Duodenal mucosa (tissue), 2 donors: ENCODE results near the gene WNT9A.
"Not testable (repeated sequence)": the region's sequence is repeated elsewhere in the genome, so short reads cannot be mapped to it uniquely, and the experiment has no call there.

Experiments used
- H3K27ac ChIP-seq: one replicate; pipeline ENCODE4 v1.7.0; 2013; ENCODE audit warnings: low read depth, low read length
- H3K27me3 ChIP-seq, 2 donors: one replicate each; pipeline ENCODE4 v1.7.0; 2013; ENCODE audit warnings: low read length in 2 of 2, control low read depth in 1 of 2; ENCODE audit not compliant: insufficient read depth in 2 of 2, control insufficient read depth in 1 of 2
- H3K36me3 ChIP-seq, 2 donors: one replicate each; pipeline ENCODE4 v1.7.0; 2013; ENCODE audit warnings: low read length in 2 of 2, control low read depth in 1 of 2; ENCODE audit not compliant: insufficient read depth in 2 of 2, control insufficient read depth in 1 of 2
- H3K4me1 ChIP-seq, 2 donors: one replicate each; pipeline ENCODE4 v1.7.0; 2013; ENCODE audit warnings: low read length in 2 of 2, control low read depth in 1 of 2; ENCODE audit not compliant: insufficient read depth in 2 of 2, control insufficient read depth in 1 of 2
- H3K4me3 ChIP-seq, 2 donors: one replicate each; pipeline ENCODE4 v1.7.0; 2013; ENCODE audit warnings: low read length in 2 of 2, low read depth in 1 of 2
- H3K9ac ChIP-seq, 2 donors: one replicate each; pipeline ENCODE4 v1.7.0; 2013; ENCODE audit warnings: low read length in 2 of 2, low read depth in 1 of 2
- H3K9me3 ChIP-seq, 2 donors: one replicate each; pipeline ENCODE4 v1.7.0; 2013; ENCODE audit warnings: low read length in 2 of 2, control low read depth in 1 of 2; ENCODE audit not compliant: control insufficient read depth in 1 of 2

The WNT9A gene

GRCh38 chr1:227971216-227971615 lies 23.5 kb upstream of the WNT9A start:
- H3K36me3 ChIP-seq, H3K27ac ChIP-seq, H3K4me3 ChIP-seq, H3K27me3 ChIP-seq, H3K9me3 ChIP-seq, H3K9ac ChIP-seq, H3K4me1 ChIP-seq: not testable (repeated sequence)

- not testable (repeated sequence) for H3K4me1 ChIP-seq, H3K27me3 ChIP-seq, H3K36me3 ChIP-seq, H3K27ac ChIP-seq, H3K4me3 ChIP-seq, H3K9ac ChIP-seq, H3K9me3 ChIP-seq
These were observed 22.6 kb upstream of the WNT9A start for GRCh38 chr1:227970076-227970995.

- H3K9me3 ChIP-seq, H3K4me1 ChIP-seq, H3K9ac ChIP-seq, H3K27me3 ChIP-seq, H3K27ac ChIP-seq, H3K4me3 ChIP-seq, H3K36me3 ChIP-seq: not testable (repeated sequence)
These were observed 20.1 kb upstream of the WNT9A start for GRCh38 chr1:227967815-227968214.

GRCh38 chr1:227966733-227967132 lies 19.0 kb upstream of the WNT9A start:
- H3K9ac ChIP-seq, H3K36me3 ChIP-seq, H3K4me3 ChIP-seq, H3K27ac ChIP-seq, H3K27me3 ChIP-seq, H3K9me3 ChIP-seq, H3K4me1 ChIP-seq: not testable (repeated sequence)

- no peak overlapping the region for H3K27ac ChIP-seq
- no peaks in the 10 kb centered on the region for H3K4me1 ChIP-seq
- no peaks in the 10 kb centered on the region for H3K9me3 ChIP-seq
- no peak overlapping the region for H3K4me3 ChIP-seq
- H3K9ac ChIP-seq = no peak overlapping the region
- H3K36me3 ChIP-seq = no peaks in the 10 kb centered on the region
- H3K27me3 ChIP-seq = peaks cover 5% of the 10 kb centered on the region in 2 donors
These were observed 14.1 kb upstream of the WNT9A start for GRCh38 chr1:227961651-227962466.

GRCh38 chr1:227959325-227959860 lies 11.7 kb upstream of the WNT9A start:
- H3K9me3 ChIP-seq = no peaks in the 10 kb centered on the region
- no peak overlapping the region for H3K4me3 ChIP-seq
- no peaks in the 10 kb centered on the region for H3K36me3 ChIP-seq
- H3K4me1 ChIP-seq = no peaks in the 10 kb centered on the region
- no peak overlapping the region for H3K27ac ChIP-seq
- peaks cover 5 to 8% of the 10 kb centered on the region in 2 donors for H3K27me3 ChIP-seq
- H3K9ac ChIP-seq = no peak overlapping the region

GRCh38 chr1:227958617-227959324 lies 11.0 kb upstream of the WNT9A start:
- Histone ChIP-seq H3K4me1 (no peaks in the 10 kb centered on the region), H3K9me3 (no peaks in the 10 kb centered on the region), H3K27ac (no peak overlapping the region), H3K27me3 (peaks cover 8% of the 10 kb centered on the region in 2 donors), H3K36me3 (no peaks in the 10 kb centered on the region), H3K4me3 (no peak overlapping the region), H3K9ac (no peak overlapping the region)

GRCh38 chr1:227955808-227956207 lies 8.1 kb upstream of the WNT9A start:
- Histone ChIP-seq H3K9ac (no peak overlapping the region), H3K4me3 (no peak overlapping the region), H3K9me3 (no peaks in the 10 kb centered on the region), H3K4me1 (no peaks in the 10 kb centered on the region), H3K36me3 (no peaks in the 10 kb centered on the region), H3K27me3 (peaks cover 8 to 12% of the 10 kb centered on the region in 2 donors), H3K27ac (no peak overlapping the region)

- H3K4me3 ChIP-seq = no peak overlapping the region
- H3K9ac ChIP-seq = no peak overlapping the region
- H3K9me3 ChIP-seq = no peaks in the 10 kb centered on the region
- H3K27me3 ChIP-seq = peaks cover 13 to 15% of the 10 kb centered on the region in 2 donors
- H3K4me1 ChIP-seq = no peaks in the 10 kb centered on the region
- no peak overlapping the region for H3K27ac ChIP-seq
- no peaks in the 10 kb centered on the region for H3K36me3 ChIP-seq
These were observed 6.6 kb upstream of the WNT9A start for GRCh38 chr1:227954163-227954850.
